ENCODE data around the gene PHF12.

Gene PHF12

DNA sequence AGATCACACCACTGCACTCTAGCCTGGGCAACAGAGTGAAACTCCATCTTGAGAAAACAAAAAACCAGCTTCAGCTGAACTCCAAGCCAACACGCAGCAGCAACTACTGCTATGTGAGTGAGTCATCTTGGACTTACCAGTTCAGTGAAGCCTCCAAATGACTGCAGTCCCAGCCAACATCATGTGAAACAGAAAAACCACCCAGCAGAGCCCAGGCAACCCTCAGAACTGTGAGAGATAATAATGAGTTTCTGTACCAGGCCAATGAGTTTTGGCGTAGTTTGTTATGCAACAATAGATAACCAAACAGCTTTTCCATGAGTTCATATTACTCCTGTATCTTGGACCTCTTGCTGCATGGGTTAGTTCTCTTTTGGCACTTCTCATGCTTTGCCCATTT lies 23.3 kb downstream of the PHF12 start:
- H3K9me3 ChIP-seq (ENCODE audit: control insufficient read depth, insufficient read depth, low read length): no peaks in the 10 kb centered on the region
- no peak overlapping the region for H3K9ac ChIP-seq (ENCODE audit: low read depth, low read length)
- H3K4me3 ChIP-seq (ENCODE audit: low read depth, low read length): no peak overlapping the region
- H3K4me1 ChIP-seq (ENCODE audit: control insufficient read depth, insufficient read depth, low read length): no peaks in the 10 kb centered on the region
- no peaks in the 10 kb centered on the region for H3K27me3 ChIP-seq (ENCODE audit: control insufficient read depth, insufficient read depth, low read length)
- H3K27ac ChIP-seq (ENCODE audit: low read depth, low read length): no peak overlapping the region
- peaks cover 56% of the 10 kb centered on the region for H3K36me3 ChIP-seq (ENCODE audit: control insufficient read depth, insufficient read depth, low read length)

DNA sequence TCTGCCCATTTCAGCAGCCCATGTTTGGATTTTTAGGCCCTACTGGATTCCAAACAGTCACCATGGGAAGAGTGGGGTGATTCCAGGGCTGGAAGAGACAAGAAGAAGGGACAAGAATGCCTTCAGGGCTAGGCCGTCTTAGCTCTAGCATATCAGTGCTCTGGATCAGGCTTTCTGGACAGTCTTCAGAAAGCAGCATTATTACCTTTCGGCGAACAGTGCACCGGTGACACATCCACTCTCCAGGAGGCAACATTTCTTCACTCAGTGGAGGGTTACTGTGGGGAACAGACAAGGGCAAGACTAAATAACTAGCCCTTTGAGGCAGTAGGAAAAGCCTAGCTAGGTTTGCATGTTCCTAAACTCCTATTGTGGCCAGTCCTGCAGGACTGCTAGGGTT lies 24.5 kb downstream of the PHF12 start:
- Histone ChIP-seq H3K4me3 (ENCODE audit: low read depth, low read length) (no peak overlapping the region), H3K27me3 (ENCODE audit: control insufficient read depth, insufficient read depth, low read length) (no peaks in the 10 kb centered on the region), H3K9me3 (ENCODE audit: control insufficient read depth, insufficient read depth, low read length) (no peaks in the 10 kb centered on the region), H3K27ac (ENCODE audit: low read depth, low read length) (no peak overlapping the region), H3K4me1 (ENCODE audit: control insufficient read depth, insufficient read depth, low read length) (no peaks in the 10 kb centered on the region), H3K36me3 (ENCODE audit: control insufficient read depth, insufficient read depth, low read length) (peaks cover 64% of the 10 kb centered on the region), H3K9ac (ENCODE audit: low read depth, low read length) (no peak overlapping the region)

DNA sequence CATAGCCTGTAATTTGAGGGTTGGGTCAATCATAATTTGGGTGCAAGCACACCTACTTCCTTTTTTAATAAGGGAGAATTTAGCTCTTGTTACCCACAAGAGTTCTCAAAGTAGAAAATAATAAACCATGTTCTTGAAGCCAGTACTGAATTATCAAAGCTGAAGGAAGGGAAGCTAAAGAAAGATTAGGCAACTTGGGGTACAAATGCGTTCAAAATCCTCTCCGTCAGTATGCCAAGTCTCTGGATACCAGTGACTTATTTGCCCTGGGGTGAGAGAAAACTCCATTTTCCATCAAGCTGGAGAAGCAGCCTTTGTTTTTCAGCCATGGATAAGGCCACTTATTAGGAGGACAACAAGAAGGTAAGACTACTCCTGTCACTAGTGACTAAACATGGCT lies 25.0 kb downstream of the PHF12 start:
- Histone ChIP-seq H3K4me1 (ENCODE audit: control insufficient read depth, insufficient read depth, low read length) (no peaks in the 10 kb centered on the region), H3K27me3 (ENCODE audit: control insufficient read depth, insufficient read depth, low read length) (no peaks in the 10 kb centered on the region), H3K36me3 (ENCODE audit: control insufficient read depth, insufficient read depth, low read length) (peaks cover 69% of the 10 kb centered on the region), H3K9ac (ENCODE audit: low read depth, low read length) (no peak overlapping the region), H3K4me3 (ENCODE audit: low read depth, low read length) (no peak overlapping the region), H3K9me3 (ENCODE audit: control insufficient read depth, insufficient read depth, low read length) (no peaks in the 10 kb centered on the region), H3K27ac (ENCODE audit: low read depth, low read length) (no peak overlapping the region)

DNA sequence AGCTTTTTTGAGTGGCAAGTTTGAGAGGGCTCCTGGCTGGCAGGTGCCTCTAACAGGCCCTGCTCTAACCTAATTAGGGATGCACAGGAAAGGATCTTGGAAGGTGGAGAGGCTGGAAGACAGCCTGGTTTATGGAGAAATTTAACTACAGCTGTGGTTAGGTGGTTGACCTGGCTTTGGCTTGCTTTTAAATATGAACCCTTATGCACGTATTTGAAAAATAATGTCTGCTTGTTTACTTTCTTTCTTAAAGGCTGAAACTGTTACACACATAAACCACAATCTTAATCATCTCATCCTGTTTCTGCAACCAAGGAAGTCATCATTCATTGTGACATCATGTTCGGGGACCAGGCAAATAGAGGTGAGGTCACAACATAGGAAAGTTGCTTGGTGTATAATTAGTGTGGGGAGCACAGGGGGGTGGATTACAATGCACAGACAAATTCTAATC lies 25.4 kb downstream of the PHF12 start:
- H3K4me3 ChIP-seq (ENCODE audit: low read depth, low read length): no peak overlapping the region
- H3K27me3 ChIP-seq (ENCODE audit: control insufficient read depth, insufficient read depth, low read length): no peaks in the 10 kb centered on the region
- peaks cover 72% of the 10 kb centered on the region for H3K36me3 ChIP-seq (ENCODE audit: control insufficient read depth, insufficient read depth, low read length)
- H3K4me1 ChIP-seq (ENCODE audit: control insufficient read depth, insufficient read depth, low read length): no peaks in the 10 kb centered on the region
- H3K27ac ChIP-seq (ENCODE audit: low read depth, low read length): no peak overlapping the region
- no peak overlapping the region for H3K9ac ChIP-seq (ENCODE audit: low read depth, low read length)
- no peaks in the 10 kb centered on the region for H3K9me3 ChIP-seq (ENCODE audit: control insufficient read depth, insufficient read depth, low read length)

DNA sequence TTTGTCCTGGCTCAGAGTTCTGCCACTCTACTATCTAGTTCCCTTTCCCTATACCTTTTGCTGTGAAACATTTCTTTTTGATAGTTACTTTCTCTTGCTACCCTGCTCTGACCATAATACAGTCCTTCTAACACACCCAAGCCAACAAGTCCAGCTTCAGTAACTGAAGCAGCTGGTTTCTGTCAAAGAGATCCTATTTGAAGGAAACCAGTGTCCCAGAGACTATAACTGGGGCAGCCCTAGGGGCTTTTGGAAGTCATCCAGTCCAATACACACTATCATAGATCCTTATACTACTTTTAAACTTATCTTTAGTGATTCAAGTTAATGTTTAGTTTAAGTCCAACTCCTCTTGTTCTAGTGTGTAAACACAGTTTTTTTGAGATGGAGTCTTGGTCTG lies 31.1 kb downstream of the PHF12 start:
- no peaks in the 10 kb centered on the region for H3K4me1 ChIP-seq (ENCODE audit: control insufficient read depth, insufficient read depth, low read length)
- no peak overlapping the region for H3K4me3 ChIP-seq (ENCODE audit: low read depth, low read length)
- no peaks in the 10 kb centered on the region for H3K9me3 ChIP-seq (ENCODE audit: control insufficient read depth, insufficient read depth, low read length)
- H3K27me3 ChIP-seq (ENCODE audit: control insufficient read depth, insufficient read depth, low read length): no peaks in the 10 kb centered on the region
- H3K27ac ChIP-seq (ENCODE audit: low read depth, low read length): no peak overlapping the region
- H3K9ac ChIP-seq (ENCODE audit: low read depth, low read length): no peak overlapping the region
- peaks cover 95% of the 10 kb centered on the region for H3K36me3 ChIP-seq (ENCODE audit: control insufficient read depth, insufficient read depth, low read length)

DNA sequence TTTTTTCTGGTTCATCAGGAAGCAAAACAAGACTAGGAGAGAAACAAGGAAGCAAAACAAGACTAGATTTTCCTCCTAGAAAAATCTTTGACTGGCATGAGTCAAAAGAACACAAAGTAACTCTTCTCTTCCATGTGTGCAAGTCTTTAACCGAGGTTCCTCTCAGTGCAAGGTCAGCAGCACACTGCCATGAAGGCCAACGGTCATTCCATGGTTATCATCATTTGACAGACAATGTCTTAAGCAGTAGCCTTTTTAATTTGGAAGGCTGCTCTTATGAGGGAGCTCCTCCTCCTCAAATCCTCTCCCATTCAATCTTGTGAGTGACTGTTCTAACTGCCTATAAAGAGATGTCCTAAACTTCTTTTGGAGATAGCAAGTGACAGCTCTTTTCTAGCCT lies 33.0 kb downstream of the PHF12 start:
- Histone ChIP-seq H3K27ac (ENCODE audit: low read depth, low read length) (no peak overlapping the region), H3K36me3 (ENCODE audit: control insufficient read depth, insufficient read depth, low read length) (peaks cover 95% of the 10 kb centered on the region), H3K9me3 (ENCODE audit: control insufficient read depth, insufficient read depth, low read length) (no peaks in the 10 kb centered on the region), H3K27me3 (ENCODE audit: control insufficient read depth, insufficient read depth, low read length) (no peaks in the 10 kb centered on the region), H3K9ac (ENCODE audit: low read depth, low read length) (no peak overlapping the region), H3K4me3 (ENCODE audit: low read depth, low read length) (no peak overlapping the region), H3K4me1 (ENCODE audit: control insufficient read depth, insufficient read depth, low read length) (no peaks in the 10 kb centered on the region)

DNA sequence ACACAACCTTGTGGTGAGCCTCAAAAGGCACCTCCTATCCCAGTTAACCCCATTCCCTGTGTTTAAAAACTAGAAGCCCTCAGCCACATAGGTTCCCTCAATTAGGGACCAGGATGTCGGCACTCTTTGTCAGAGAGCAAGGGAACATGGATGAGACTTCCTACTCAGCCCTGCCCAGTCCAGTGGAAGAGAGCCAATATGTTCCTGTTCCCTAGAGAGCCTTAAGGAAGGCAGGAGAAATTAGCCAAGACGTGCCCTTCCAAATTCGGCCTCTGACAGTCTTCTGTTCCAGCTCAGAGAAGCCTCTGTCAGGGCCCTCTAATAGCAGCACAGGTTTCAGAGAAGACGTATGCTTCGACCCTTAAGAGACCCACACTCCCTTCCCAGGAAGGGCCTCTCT lies 33.9 kb downstream of the PHF12 start:
- Histone ChIP-seq H3K36me3 (ENCODE audit: control insufficient read depth, insufficient read depth, low read length) (peaks cover 96% of the 10 kb centered on the region), H3K9ac (ENCODE audit: low read depth, low read length) (no peak overlapping the region), H3K4me3 (ENCODE audit: low read depth, low read length) (no peak overlapping the region), H3K4me1 (ENCODE audit: control insufficient read depth, insufficient read depth, low read length) (no peaks in the 10 kb centered on the region), H3K27ac (ENCODE audit: low read depth, low read length) (no peak overlapping the region), H3K9me3 (ENCODE audit: control insufficient read depth, insufficient read depth, low read length) (no peaks in the 10 kb centered on the region), H3K27me3 (ENCODE audit: control insufficient read depth, insufficient read depth, low read length) (no peaks in the 10 kb centered on the region)

DNA sequence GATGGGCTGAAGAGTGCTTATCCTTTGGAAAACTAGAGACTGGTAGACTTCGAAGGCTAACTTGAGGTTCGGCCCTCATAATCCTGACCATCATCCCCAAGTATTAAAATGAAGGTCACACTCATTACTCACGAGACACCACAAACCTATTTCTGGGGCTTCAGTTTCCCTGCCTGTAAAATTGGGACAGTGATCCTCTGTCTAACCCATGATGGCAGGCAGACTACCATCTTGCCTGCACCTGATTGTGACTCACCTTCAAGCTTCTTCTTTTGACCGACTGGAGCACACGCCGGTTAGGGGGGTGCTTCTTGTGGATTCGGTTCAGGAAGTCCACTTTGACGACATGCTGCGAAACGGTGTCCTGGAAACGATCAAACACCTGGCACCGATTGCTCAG lies 34.3 kb downstream of the PHF12 start:
- Histone ChIP-seq H3K36me3 (ENCODE audit: control insufficient read depth, insufficient read depth, low read length) (peaks cover 96% of the 10 kb centered on the region), H3K4me1 (ENCODE audit: control insufficient read depth, insufficient read depth, low read length) (no peaks in the 10 kb centered on the region), H3K27ac (ENCODE audit: low read depth, low read length) (no peak overlapping the region), H3K9me3 (ENCODE audit: control insufficient read depth, insufficient read depth, low read length) (no peaks in the 10 kb centered on the region), H3K27me3 (ENCODE audit: control insufficient read depth, insufficient read depth, low read length) (no peaks in the 10 kb centered on the region), H3K4me3 (ENCODE audit: low read depth, low read length) (no peak overlapping the region), H3K9ac (ENCODE audit: low read depth, low read length) (no peak overlapping the region)

DNA sequence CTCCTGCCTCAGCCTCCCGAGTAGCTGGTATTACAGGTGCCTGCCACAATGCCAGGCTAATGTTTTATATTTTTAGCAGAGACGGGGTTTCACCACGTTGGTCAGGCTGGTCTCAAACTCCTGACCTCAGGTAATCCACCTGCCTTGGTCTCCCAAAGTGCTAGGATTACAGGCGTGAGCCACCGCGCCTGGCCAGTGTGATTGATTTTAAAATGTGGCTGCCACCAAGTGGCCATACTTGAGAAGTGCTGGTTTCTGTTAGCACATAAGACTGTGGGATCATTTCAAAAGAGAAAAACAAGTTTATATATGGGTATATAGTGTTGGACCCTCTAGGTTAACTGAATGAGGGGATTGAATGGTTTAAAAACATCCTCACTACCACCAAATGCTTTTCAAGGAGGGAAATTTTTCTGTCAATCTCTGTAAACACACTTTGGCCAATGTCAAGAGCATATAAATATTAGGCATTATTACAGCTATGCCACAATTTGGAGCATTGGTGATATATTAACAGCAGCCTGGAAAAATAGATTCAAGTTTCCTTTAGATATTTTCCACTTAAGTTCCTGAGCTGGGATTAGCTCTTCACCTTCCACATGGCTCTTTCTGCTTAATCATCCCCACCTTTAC lies 34.9 kb downstream of the PHF12 start:
- Histone ChIP-seq H3K4me1 (ENCODE audit: control insufficient read depth, insufficient read depth, low read length) (no peaks in the 10 kb centered on the region), H3K4me3 (ENCODE audit: low read depth, low read length) (no peak overlapping the region), H3K9ac (ENCODE audit: low read depth, low read length) (no peak overlapping the region), H3K27me3 (ENCODE audit: control insufficient read depth, insufficient read depth, low read length) (no peaks in the 10 kb centered on the region), H3K9me3 (ENCODE audit: control insufficient read depth, insufficient read depth, low read length) (no peaks in the 10 kb centered on the region), H3K27ac (ENCODE audit: low read depth, low read length) (no peak overlapping the region), H3K36me3 (ENCODE audit: control insufficient read depth, insufficient read depth, low read length) (peaks cover 96% of the 10 kb centered on the region)

DNA sequence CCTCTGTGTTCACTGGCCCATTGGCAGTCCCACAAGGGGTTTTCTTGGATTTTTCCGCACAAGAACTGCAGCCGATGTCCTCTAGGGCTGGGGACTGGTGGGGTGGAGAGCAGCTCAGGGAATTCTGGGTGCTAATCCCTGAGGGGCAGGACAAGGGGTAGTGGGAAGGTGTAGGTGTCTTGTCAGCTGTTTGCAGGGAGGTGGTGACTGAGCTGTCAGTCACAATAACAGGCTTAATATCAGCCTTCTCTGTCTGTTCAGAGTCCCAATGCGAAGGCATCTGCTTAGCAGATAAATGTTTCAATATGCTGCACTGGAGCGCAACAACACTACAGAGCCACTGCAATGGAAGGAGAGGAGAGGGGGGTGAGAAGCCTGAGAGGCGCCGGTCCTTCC lies 38.4 kb downstream of the PHF12 start:
- Histone ChIP-seq H3K27ac (ENCODE audit: low read depth, low read length) (no peak overlapping the region), H3K4me3 (ENCODE audit: low read depth, low read length) (no peak overlapping the region), H3K4me1 (ENCODE audit: control insufficient read depth, insufficient read depth, low read length) (peaks cover 12% of the 10 kb centered on the region), H3K27me3 (ENCODE audit: control insufficient read depth, insufficient read depth, low read length) (no peaks in the 10 kb centered on the region), H3K9ac (ENCODE audit: low read depth, low read length) (no peak overlapping the region), H3K36me3 (ENCODE audit: control insufficient read depth, insufficient read depth, low read length) (peaks cover 98% of the 10 kb centered on the region), H3K9me3 (ENCODE audit: control insufficient read depth, insufficient read depth, low read length) (no peaks in the 10 kb centered on the region)

DNA sequence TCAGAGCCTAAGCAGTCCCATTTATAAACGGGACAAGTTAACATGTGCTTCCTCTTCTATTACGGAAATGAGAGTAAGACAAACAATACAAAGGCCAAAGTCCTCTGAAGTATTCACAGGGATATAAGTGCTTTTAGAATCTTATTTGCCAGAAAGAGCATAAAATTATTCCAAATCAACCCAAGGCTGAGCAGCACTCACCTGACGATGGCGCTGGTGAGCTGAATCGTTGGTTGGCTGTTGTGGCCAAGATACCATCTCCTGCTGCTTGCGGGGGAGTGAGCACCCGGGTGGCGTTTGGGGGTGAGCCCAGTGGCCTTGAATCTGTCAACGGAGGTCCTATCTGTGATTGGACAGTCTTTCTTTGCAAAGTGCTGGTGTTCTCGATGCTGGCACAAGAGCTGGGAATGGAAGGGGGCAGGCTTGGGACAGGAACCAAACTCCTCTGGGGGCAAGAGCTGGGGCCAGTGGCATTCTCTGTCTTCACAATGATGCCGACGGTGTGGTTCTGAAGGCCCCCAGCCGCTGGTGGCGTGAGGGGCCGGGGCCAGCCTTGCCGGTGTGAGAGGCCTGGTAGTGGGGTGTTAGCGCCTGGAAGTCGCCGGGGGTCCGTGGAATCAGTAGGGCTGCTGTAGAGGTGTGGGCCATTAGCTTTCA lies 38.9 kb downstream of the PHF12 start:
- no peak overlapping the region for H3K9ac ChIP-seq (ENCODE audit: low read depth, low read length)
- H3K4me1 ChIP-seq (ENCODE audit: control insufficient read depth, insufficient read depth, low read length): peaks cover 12% of the 10 kb centered on the region
- no peaks in the 10 kb centered on the region for H3K27me3 ChIP-seq (ENCODE audit: control insufficient read depth, insufficient read depth, low read length)
- no peak overlapping the region for H3K27ac ChIP-seq (ENCODE audit: low read depth, low read length)
- H3K4me3 ChIP-seq (ENCODE audit: low read depth, low read length): no peak overlapping the region
- peaks cover 98% of the 10 kb centered on the region for H3K36me3 ChIP-seq (ENCODE audit: control insufficient read depth, insufficient read depth, low read length)
- no peaks in the 10 kb centered on the region for H3K9me3 ChIP-seq (ENCODE audit: control insufficient read depth, insufficient read depth, low read length)
